GM18861 (cell line): ENCODE results near the gene CCDC180.
"Not testable (repeated sequence)": the region's sequence is repeated elsewhere in the genome, so short reads cannot be mapped to it uniquely, and the experiment has no call there.

Experiments
- ATAC-seq: cut with Tn5 transposase; IDR thresholded peaks from one replicate; pipeline ENCODE4 v1.9.1; 2021; ENCODE audit not compliant: unreplicated experiment

The CCDC180 gene

DNA sequence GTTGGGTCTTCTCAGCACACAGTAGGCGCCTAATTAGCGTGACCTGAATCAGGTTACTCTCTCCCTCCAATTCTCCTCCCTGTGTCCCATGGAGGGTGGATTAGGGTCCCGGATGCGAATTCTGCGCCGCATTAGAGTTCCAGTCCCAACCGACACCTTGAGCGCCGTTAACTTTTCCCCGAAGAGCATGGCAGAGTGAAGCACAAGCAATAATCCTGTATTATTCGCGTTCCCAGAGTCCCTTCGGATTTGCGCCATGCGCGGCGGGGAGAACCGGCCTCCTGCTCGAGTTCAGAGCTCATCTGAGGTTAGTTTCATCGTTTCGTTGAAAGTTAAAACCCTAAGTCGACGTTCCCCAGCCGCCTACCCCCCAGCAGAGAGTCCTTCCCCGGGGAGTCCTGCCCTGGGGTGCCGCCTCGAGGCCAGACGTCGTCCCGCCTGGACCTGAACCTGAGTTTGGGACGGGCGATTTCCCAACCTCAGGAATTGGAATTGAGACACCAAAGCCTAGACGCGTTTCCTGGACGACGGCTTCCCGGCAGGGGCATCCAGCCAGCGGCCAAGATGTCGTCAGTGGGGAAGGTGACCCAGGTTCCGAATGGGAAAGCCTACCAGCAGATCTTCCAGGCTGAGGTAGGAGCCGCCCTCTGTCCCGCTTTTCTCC, at the start of gene CCDC180:
Gene CCDC180, plus strand, starts transcription at position 160 of the 664 bp plus-strand sequence. Its CDS starts 405 bp downstream, at position 565.
- no peak for ATAC-seq

DNA sequence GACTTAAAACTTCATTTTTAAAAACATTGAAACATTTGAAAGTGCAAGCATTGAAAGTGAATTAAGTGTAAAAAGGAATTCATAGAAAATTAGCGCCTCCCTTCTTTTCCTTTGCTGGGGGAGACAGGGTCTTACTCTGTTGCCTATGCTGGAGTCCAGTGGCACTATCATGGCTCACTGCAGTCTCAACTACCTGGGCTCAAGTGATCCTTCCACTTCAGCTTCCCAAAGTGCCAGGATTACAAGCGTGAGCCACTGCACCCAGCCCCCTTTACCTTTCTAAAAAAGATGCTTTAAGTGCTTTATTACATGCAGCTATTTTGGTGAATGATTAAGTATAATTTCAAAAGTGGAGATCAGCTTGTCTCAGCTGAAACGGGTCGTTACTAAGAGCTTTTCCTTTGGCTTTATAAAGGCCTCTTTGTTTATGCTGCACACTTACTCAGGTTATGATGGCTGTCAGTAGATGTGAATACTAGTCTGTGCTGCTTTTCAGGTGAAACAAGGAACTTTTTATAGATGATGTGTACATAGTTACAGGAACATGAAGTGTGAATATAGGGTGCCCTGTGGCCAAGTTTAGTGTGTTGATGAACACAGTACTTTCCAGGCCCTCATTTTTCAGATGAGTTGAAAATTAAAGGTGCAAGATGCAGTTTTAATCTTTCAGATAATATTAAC, 47.5 kb upstream of the CCDC180 start:
- not testable (repeated sequence) for ATAC-seq

DNA sequence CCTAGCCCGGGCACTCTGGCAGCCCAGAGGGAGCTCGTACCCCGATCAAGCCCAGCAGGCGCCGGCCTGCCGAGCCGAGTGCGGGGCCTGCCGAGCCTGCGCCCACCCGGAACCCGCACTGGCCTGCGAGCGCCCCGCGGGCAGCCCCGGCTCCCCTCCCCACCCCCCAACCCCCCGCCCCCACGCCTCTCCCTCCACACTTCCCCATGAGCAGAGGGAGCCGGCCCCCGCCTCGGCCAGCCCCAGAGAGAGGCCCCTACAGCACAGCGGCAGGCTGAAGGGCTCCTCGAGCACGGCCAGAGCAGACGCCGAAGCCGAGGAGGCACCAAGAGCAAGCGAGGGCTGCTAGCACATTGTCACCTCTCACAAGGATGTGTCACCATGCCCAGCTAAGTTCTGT, 36.2 kb upstream of the CCDC180 start:
- no peak for ATAC-seq

DNA sequence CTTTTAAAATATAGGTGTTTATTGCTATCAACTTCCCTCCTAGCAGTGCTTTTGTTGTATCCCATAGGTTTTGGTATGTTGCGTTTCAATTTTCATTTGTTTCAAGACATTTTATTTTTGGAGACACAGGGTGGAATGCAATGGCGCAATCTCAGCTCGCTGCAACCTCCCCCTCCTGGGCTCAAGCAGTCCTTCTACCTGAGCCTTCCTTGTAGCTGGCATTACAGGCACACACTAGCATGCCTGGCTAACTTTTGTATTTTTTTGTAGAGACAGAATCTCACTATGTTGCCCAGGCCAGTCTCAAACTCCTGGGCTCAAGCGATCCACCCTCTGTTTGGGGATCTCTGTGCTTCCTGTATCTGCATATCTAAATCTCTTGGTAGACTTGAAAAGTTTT, 35.4 kb upstream of the CCDC180 start:
- no peak for ATAC-seq

DNA sequence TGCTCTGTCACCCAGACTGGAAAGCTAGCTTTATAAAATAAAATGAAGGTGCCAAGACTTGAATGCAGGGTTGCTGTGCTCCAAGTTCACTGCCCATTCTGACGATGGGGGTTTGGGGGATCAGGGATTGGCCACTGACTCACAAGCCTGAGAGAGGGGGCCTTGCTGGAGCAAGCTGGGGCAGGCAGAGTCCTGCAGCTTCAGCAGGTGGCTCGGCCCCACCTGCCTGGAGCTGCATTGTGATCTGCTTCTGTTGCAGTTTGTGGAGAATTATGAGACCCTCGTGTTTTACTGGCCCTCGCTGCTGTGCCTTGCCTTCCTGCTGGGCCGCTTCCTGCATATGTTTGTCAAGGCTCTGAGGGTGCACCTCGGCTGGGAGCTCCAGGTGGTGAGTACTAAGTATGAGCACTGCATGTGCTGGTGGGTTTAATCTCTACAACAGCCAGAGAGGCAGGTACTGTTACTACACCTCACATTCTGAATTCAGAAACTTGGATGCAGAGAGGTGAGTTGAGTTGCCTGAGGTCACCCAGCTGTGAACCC, 31.1 kb upstream of the CCDC180 start:
- no peak for ATAC-seq

DNA sequence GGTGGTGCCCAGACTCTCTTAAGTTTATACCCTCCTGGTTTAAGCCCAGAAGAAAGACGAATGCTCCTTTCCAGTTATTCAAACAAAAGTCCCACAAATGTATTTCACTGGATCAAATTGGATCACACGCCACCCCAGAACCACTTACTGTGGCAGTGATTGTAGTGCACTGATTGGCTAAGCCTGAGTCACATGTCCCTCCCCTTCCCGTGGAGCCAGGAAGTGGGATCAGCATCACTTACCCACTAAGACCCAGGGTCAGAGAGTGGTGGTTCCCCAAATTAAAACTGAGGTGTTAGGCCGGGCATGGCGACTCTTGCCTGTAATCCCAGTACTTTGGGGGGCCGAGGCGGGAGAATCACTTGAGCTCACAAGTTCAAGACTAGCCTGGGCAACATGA, 29.5 kb upstream of the CCDC180 start:
- ATAC-seq: no peak

DNA sequence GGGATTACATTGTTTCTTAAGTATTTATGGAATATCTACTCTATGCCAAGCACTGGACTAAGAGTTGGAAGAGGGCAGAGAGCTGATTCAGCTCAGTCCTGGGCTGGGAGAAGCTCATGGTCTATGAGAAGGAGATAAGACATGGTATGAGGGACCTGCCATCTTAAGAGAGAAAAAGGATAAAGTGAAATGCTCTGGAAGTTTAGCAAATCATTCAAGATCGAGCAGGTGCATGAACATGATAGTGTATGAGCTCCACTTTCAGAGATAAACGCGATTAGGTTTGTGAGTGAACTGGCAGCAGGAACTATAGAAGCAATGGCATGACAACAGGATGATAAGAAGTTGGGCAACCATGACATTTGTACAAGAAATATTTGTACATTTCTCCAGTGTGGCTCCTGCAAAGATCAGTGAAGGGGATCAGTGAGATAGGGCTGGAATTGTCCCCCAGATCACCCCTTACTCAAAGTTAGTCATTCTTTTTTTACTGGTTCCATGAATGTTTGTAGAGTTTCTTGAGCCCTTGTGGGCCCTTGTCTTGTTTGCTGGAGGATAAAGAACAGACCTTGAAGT, 26.6 kb upstream of the CCDC180 start:
- no peak for ATAC-seq

DNA sequence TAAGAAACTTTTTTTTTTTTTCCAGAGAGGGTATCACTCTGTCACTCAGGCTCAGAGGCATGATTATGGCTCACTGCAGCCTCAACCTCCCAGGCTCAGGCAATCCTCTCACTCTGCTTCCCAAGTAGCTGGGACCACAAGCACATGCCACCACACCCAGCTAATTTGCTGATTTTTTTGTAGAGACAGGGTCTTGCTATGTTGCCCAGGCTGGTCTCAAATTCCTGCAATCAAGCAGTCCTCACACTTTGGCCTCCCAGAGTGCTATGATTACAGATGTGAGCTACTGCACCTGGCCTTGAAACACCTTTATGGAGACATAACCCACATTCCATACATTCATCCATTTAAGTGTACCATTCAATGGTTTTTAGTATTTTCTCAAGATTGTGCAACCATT, 23.7 kb upstream of the CCDC180 start:
- no peak for ATAC-seq

DNA sequence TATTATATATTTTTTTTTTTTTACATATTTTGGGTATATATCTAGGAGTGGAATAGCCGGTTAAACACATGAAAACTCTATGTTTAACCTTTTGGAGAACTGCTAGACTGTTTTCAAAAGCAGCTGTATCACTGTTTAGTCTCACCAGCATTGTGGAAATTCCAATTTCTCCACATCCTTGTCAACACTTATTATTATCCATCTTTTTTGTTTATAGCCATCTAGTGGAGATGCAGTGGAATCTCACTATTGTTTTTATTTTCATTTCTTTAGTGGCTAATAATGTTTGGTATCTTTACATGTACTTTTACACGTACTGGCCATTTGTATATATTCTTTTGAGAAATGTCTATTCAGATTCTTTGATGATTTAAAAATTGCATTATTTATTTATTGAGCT, 22.7 kb upstream of the CCDC180 start:
- no peak for ATAC-seq

DNA sequence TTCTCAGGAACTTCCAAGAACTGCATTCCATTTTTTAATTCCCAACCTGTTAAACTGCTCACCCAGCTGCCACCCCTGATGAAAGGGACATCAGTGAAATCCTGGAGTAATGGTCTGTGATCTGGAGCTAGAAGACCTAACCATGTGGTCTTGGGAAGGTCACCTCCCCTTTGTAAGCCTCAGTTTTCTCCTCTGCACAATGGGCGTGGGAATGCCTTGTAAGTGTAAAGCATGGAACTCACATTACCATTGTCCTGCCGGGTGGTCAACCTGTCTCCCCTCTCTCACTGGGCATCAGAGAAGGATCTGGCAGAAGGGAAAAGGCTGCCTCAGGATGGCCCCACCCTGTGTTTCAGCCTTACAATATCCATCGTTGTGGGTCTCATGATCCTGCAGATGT, 15.3 kb upstream of the CCDC180 start:
- ATAC-seq: no peak

DNA sequence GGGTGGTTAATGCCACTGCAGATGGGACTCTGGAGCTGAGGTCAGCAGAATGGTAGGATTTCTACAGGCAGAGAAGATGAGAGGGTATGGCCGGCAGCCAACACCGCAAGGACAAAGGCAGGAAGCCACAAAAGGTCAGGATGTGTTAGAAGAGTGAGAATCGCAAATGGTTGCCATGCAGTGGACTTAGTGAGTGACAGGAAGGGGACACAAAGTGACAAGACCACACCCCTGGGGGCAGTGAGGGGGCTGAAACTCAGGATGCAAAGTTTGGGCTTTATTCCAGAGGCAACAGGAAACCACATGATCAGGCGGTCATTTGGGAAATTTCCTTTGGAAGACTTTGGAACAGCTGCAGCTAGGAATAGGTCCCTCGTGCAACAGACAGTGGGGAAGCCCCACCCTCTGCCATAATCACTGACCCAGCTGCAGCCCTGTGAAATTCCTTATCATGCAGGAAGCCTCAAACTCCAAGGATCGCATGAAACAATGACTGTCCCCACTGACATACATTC, 14.2 kb upstream of the CCDC180 start:
- ATAC-seq: no peak

DNA sequence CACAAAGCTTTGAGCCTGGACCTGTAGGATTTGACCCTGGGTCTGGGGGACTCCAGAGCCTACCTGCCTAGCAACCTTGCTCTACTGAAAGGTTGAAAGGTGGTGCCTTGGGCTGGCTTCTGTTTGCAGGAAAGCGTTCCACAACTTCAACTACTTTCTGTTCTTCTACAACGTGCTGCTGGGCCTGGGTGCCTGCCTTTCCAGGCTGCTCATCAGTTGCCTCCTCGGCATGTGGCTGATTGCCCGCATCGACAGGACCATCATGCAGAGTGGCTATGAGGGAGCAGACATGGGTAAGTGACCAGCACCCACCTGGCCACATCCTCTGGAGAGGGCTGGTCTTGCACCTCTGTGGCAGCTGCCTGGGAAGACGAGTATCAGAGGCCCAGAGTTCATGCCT, 13.6 kb upstream of the CCDC180 start:
- ATAC-seq: no peak

DNA sequence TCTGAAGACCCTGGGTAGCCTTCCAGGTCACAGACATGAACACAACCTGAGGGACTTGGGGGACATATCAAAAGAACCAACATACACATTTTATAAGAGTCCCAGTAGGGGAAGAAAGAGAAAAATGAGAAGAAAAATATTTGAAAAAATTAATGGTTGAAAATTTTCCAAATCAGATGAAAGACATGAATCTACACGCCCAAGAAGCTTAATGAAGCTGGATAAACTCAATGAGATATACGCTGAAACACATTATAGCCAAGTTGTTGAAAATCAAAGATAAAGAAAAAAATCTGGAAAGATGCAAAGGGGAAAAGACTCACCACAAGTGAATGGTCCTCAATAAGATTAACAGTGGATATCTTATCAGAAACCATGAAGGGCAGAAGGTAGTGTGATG, 9.6 kb upstream of the CCDC180 start:
- no peak for ATAC-seq

DNA sequence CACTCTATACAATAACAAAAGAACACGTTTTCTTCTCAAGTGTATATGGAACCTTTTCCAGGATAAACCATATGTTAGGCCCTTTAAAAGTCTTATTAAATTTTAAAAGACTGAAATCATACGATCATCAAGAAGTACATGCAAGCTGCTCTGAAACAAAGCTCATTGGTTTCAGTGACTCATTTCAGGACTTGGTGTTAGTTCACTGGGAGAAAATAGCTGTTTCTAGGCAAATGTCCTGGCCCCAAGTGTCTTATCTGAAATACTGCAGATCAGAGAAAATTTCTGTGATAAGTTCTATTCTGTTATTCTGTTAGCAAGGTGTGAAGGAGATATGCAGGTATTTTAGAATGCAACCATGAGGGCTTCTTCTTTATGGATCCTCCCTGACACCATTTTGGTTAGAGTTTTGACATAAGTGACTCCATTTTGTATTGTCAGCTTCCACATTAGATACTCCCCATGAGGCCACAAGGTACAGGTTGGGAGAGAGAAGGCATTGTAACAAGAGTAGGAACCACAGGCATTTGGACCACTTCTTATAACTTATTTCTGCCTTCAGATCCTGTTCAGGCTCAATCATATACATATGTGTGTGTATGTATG, 7.5 kb upstream of the CCDC180 start:
- peak; percentile 74 for ATAC-seq

DNA sequence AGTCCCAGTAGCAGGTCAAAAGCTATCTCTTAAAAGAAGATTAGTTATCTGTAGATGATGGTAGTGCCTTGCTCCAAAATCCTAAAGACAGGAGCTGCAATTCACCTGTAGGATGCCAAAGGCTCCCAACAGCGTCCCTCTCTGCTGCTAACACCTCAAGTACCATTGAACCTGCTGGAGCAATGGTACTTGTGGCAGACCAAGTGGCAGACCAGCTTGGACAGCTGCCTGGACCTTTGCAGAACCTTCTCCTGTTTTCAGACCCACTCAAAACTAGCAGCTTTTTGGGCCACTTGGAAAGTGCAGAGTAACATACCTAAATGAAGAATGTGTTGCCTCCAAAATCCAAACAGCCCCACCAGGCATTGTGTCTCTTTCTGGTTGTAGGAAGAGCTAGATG, 6.9 kb upstream of the CCDC180 start:
- ATAC-seq: no peak

DNA sequence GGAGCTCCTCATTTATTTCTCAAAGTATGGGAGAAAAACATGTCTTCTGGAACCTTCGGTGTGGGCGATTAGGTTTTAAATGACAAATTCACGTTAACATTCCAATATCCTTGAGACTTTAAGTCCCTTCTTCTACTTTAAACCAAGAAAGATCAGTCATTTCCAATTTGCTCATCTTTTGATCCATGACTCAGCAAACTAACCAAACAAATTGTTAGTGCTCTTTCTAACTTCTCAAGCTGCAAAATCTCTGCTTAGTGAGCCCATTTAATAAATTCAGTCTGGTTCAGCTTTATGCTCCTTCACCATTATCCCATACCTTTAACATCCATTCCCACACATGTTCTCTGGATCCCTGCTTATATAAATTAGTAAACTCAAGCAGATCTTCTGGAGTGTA, 5.5 kb upstream of the CCDC180 start:
- ATAC-seq: no peak

DNA sequence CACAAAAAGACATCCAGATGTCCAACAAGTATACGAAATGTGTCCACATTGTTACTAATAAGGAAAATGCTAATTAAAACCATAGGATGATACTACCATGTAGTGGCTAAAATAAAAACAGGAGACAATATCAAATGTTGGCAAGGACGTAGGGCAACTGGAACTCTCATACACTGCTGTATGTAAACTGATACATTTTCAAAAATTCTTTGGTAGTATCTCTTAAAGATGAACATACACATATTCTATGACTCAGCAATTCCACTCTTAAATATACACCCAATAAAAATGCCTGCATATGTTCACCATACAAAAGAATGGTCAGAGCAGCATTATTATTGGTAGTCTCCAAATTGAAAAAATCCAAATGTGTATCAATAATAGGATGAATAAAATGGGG, 2.9 kb upstream of the CCDC180 start:
- ATAC-seq: no peak

DNA sequence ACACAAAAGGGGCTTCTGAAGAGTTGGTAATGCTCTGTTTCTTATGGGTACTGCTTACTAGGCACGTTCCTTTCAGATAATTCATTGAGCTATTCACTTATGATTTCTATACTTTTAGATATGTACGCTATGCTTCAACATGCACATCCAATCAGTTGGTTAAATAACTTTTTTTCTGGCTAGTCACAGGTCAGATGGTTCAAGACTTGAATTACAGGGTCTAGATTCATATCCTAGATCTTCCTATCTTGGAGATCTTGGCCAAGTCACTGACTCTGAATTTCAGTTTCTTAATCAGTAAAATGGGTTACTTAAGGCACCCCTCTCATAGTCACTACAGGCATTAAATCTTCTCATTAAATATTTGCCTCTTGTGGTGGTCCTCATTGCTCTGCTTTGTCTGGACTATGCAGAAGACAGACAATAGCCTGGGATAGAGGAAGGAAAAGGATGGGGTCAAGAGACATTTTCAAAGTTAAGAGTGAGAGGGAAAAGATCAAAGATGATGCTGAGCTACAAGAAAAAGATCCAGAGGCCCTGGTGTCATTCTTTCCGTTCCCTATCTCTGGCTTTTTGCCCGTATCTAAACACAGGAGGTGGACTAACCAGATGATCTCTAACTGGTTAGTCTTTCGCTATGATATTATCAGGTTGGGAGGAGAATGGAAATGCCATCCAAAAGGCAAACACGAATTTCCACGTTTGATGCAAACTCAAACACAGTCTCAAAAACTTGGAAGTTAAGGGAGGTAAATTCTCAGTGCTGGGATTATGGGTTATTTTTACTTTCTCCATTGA, 1.8 kb upstream of the CCDC180 start:
- ATAC-seq: no peak

DNA sequence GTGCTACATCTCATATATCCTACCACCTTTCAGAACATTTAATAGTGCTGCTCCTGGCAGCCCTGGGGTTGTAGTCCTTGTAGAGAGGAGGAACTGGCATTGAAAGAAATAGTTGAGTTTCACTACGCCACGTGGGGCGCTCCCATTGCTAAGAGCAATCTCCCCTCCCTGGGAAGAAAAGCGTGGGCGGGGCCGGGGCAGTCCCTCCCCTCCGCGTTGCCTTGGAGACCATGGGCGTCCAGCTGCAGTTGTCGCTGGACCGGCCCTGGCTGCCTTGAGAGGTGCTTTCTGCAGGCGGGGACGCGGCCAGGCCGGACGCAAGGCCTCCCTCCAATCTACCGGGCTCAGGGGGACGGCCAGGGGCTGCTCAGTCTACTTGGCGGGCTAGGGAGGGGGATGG, 368 bp upstream of the CCDC180 start:
- ATAC-seq: no peak

DNA sequence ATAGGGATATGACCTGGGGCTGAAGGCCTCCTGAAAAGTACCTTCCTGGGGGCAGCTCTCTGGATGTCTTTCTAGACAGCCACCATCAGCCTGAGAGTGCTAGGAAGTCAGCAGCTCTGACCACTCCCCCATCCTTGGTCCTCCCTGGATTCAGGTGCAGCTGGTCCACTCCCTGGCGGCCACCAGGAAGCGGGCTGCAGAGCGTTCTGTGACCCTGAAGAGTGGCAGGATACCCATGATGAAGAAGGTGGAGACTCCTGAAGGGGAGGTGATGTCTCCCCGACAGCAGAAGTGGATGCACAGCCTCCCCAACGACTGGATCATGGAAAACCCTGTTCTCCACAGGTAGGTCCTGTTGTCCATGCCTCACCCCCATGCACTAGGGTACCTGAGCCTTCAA, 1.8 kb downstream of the CCDC180 start:
- no peak for ATAC-seq

DNA sequence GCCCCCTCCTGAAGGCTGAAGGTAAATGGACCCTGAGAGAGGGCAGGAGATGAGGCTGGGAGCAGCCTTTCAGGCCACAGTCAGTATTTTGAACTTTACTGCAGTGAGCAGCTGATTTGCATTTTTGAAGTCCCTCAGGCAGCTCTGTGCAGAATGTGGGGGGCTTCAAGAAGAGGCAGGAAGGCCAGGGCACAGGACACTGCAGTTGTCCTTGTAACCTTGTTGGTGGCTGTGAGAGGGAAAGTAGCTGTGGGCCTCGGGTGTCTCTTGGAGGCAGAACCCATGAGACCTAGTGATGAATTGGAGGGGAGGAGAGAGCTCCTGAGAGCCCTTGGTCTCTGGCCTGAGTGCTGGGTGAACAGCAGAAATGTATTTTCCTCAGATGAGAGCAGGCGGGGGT, 2.6 kb downstream of the CCDC180 start:
- ATAC-seq: no peak
